Smooth muscle cell of the brain vasculature (primary cell): ENCODE measurements around the gene LLGL1.
A peak's percentile ranks its signal among the peaks of the same experiment; 100 is the strongest.

Experiments
- DNase-seq: peaks from one replicate; pipeline ENCODE4 v3.0.0-alpha.2; 2012; ENCODE audit warnings: low read depth, low spot score

The LLGL1 gene

DNA sequence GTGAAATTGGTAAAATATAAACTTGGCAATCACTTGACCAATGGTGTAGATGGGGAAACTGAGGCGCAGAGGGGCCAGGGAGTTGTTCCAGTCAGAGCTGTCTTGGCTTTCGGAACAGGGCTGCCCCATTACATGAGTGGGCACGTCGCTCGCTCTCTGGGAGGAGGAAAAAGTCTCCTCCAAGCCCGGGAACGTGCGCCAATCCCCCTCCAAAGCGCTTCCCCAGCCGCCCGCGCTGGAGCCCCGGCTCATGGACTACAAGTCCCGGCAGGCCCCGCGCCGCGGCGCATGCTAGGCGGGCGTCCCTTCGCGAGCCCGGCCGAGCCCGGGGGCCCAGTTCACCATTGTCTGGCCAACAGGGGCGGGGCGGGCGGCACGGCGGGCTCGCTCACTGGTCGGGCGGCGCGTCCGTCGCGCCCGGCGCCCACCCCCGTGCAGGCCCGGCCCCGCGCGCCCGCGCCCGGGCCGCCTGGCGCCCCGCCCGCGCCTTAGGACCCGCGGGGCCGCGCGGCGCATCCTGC is at the start of gene LLGL1:
TSS of gene LLGL1 (plus strand) at position 515 of the 521 bp plus-strand sequence. CDS start 48 bp downstream, outside the sequence.
- peak; percentile 92 for DNase-seq

DNA sequence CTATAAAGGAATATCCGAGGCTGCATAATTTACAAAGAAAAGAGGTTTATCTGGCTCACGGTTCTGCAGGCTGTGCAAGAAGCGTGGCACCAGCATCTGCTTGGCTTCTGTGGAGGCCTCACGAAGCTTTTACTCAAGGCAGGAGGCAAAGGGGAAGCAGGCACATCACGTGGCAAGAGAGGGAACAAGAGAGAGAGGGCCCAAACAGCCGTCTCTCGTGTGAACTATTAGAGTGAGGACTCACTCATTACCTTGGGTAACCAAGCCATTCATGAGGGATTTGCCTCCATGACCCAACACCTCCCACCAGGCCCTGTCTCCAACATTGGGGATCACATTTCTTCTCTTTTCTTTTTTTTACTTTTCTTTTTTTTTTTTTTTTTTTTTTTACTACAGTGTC is 49.3 kb upstream of the LLGL1 start:
- DNase-seq: no peak

DNA sequence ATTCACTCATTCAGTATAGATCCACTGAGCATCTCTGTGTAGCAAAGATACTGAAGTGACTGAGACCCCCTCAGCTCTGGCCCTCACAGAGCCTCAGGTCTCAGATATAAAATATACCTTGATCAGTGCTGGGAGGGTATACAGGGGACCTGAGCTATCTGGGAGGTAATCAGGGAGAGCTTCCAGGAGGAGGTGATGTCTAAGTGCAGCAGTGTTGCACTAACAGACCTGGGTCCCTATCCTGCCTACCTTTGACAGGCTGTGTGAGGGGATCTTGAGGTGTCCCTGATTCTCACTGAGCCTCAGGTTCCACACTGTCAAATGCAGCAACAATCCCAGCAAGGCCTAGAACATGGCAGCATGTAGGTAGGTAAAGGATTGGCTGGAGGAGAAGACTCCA is 48.3 kb upstream of the LLGL1 start:
- no peak for DNase-seq

DNA sequence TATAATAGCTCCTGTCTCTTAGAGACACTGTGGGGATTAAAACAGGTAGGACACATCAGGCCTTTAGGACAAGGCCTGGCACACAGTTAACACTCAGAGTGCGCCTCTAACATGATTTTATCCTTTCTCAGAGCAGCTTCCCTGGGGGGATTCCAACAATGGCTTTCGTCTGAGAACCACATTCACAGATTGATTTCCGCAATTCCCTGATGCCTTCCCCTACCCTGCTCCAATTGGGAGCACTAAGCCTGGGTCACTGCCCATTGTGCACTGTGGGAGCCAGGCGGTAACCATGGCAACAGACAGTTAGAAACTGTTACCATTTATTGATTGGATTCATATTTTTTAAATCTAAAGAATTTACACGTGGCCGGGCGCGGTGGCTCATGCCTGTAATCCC is 47.7 kb upstream of the LLGL1 start:
- DNase-seq: no peak

DNA sequence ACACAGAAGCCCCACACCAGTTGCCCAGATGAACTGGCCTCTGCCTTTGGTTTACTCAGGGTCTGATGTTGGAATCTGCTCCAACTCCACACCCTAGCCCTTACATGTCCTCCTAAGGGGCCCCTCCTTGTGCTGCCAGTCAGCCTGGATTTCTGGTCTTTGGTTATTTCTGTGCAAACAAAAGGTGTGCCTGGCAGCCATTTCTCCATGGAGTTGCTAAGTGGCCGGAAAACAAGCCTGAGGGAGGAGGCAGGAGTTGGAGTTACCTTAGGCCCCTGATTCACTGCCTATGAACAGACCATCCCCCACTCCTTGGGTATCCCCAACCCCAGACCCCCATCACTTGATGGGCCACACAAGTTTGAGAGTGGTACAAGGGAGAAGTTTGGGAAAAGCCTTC is 46.2 kb upstream of the LLGL1 start:
- DNase-seq: no peak

DNA sequence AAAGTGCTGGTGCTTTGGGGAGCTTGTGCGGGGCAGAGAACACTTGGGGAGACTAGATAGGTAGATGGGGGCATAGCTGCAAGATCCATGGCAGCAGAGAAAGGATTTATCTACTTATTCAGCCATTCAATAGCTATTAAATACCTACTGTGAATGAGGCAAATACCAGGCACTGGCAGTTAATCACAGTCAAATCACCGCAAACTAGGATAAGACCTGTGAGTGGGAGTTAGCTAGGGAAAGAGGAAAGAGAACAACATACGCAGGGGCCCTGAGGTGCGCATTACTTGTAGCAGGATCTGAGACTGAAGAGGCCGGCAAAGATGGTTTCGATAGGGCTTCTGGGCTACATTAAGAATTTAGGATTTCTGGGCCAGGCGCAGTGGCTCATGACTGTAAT is 45.6 kb upstream of the LLGL1 start:
- DNase-seq: no peak

DNA sequence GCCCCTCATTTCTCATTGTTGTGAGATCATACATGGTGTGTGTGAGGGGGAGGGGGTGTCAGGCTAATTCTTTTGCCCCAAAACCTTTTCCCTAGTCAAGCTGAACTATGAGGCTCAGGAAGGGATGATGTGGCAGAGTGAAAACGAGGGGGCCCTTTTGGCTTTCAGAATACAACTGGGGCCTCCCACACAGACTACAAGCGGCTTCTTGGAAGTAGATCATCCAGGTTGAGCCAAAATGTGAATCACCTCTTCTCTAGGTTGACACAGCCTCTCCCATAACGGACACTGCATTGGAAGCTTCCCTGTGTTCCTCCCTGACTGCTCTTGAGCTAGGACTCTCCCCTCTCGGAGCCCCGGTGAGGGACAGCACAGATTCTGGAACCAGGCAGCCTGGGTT is 44.1 kb upstream of the LLGL1 start:
- no peak for DNase-seq

DNA sequence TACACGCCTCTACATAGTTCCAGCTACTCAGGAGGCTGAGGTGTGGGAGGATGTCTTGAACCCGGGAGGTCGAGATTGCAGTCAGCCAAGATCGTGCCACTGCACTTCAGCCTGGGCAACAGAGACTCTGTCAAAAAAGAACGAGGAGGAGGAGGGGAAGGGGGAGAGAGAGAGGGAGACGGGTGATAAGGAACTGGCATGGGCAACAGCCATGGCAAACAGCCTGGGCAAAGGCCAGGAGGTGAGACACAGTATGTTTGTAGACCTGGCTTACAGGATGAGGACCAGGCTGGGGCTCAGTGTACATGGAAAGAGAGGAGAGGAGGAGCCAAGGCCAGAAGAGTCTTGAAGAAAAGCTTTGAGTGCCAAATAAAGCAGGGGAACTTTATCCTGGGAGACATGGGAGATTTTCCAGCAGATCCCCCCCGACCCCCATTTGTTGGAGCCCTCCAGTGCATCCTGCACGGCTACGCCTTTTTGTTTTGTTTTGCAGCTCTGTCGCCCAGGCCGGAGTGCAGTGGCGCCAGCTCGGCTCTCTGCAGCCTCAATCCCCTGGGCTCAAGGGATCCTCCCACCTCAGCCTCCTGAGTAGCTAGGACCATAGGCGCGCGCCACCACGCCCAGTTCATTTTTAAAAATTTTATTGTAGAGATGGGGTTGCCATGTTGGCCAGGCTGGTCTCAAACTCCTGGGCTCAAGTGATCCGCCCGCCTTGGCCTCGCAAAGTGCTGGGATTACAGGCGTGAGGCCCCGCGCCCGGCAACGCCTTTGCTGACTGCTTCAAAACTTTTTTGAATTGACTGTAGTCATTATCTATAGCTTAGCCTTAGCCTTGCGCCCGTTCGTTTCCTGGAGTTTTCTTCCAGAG is 43.1 kb upstream of the LLGL1 start:
- DNase-seq: no peak

DNA sequence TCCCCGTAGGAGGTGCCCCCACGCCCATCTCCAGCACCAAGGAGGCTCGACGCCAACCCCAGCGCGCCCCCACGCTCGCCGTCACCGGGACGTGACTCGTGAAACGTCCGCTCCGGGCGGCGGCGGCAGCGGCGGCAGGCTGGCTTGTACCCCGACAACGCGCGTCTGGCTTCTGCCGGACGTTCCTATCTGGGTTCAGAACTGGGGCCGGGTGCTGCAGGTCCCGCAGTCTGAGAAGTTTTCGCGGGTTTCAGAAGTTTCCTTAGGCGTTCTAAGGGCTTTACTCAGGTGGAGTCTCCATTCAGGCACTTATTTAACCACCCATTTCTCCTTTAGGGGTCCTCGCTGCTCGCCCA is 42.5 kb upstream of the LLGL1 start:
- DNase-seq: no peak

DNA sequence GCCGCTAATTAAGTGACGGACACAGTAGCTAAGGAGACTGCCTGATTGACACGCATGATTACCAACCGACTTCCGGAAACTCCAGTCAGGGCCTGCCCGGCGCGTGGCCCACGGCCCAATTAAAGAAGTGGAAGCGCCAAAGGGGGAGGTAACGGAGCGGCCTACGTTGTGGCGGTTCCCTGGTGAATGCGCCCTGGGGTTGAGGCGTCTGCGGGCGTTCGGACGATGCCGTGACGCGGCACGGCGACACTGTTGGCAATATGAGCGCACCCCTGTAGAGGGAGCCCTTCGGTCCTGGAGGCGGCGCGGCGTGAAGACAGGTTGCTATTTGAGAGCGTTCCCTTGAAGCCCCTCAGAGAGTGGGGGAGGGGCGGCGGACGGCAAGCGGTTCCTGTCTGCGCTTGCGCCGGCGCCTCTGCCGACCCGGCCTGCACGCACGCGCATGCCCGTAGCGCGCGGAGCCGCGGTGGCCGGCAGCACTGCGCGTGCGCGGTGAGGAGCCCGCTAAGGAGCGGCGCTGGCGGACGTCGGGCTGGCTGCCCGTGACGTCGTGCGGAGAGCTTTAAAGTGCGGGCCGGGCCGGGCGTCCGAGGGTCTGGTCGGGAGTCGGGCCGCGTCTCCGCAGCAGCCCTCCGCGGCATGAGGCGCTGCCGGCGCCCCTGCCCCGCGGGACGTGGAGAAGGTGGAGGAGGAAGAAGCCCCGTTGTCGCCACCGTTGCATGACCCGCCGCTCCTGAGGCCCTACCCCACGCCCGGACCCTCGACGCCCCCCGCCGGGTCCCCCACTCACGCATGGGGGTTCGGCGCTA is 41.9 kb upstream of the LLGL1 start, which contains the start of gene ALKBH5:
TSS of gene ALKBH5 (plus strand) at position 495 of the 809 bp plus-strand sequence. CDS start 416 bp downstream, outside the sequence.
- DNase-seq: peak; percentile 97

DNA sequence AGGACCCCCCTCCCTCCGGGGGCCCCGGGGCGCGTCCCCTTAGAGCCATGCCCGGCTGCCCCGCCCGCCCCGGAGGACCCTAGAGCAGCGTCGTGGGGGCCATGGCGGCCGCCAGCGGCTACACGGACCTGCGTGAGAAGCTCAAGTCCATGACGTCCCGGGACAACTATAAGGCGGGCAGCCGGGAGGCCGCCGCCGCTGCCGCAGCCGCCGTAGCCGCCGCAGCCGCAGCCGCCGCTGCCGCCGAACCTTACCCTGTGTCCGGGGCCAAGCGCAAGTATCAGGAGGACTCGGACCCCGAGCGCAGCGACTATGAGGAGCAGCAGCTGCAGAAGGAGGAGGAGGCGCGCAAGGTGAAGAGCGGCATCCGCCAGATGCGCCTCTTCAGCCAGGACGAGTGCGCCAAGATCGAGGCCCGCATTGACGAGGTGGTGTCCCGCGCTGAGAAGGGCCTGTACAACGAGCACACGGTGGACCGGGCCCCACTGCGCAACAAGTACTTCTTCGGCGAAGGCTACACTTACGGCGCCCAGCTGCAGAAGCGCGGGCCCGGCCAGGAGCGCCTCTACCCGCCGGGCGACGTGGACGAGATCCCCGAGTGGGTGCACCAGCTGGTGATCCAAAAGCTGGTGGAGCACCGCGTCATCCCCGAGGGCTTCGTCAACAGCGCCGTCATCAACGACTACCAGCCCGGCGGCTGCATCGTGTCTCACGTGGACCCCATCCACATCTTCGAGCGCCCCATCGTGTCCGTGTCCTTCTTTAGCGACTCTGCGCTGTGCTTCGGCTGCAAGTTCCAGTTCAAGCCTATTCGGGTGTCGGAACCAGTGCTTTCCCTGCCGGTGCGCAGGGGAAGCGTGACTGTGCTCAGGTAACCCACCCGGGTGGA is 41.0 kb upstream of the LLGL1 start:
- no peak for DNase-seq

DNA sequence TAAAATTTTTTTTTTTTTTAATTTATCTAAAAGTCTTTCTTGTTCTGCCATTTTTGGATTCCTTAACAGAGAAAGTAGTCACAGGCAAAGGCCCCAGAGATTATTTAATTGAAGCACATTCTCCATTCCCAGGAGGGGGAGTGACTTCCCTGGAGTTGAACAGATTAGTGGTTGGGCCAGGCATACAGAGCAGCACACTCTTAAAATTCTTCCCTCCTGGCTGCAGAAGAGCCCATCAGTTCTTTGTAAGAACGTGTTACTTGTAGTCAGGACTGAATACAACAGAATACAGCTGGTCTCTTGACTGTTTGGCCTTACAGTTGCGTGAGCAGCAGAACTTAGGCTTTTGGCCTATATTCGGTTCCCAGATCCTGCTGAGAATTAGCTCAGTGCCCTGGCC is 40.0 kb upstream of the LLGL1 start:
- DNase-seq: no peak

DNA sequence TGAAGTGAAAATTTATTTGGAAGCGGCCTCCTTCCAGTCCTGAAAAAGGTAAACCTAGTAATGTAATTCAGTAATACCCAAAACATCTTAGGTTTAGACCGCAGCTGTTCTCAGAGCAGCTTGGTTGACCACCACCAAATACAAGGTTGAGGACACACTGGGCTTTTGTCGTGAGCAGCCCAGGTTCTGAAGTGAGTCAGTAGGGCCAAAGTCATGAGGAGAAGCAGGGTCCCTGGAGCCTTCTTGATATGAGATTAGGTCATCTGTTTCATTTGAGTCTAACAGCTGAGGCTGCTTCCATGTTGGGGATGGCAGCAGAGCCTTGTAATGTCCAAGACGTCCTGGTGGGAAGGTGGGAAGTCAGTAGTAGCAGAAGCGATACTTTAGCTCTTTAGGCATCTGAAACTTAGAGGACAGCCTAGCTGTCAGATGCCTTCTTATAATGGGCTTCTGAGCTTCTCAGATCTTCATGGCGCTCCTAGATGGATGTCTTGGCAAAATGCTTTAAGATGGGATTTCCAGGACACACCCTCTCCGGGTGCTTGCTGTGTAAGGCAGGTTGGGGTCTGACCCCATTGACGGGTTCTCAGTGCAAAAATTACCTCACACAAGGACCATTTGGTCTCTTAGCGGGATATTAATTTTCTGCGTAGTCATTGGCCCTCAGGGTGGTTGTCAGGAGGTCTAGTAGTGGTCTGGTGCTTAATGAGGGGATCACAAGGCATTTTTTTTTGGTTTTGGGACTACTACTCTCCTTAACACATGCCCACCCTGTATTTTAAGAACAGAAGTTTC is 39.4 kb upstream of the LLGL1 start:
- DNase-seq: no peak

DNA sequence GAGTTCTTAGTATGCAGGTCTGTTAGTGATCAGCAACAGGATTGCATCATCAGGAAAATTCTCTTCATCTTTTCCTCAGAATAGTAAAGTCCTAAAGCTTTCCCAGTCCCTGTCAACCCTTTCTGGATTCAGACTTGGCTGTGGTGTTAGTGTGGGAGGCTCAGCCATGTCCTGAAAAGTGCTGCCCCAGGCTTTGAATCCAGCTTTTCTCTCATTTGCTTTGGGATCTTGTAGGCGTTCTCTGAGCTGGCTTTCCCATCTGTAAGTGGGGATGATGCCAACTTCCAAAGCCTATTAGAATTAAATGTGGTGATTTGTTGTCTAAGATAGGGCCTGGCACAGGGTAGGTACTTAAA is 38.8 kb upstream of the LLGL1 start:
- no peak for DNase-seq

DNA sequence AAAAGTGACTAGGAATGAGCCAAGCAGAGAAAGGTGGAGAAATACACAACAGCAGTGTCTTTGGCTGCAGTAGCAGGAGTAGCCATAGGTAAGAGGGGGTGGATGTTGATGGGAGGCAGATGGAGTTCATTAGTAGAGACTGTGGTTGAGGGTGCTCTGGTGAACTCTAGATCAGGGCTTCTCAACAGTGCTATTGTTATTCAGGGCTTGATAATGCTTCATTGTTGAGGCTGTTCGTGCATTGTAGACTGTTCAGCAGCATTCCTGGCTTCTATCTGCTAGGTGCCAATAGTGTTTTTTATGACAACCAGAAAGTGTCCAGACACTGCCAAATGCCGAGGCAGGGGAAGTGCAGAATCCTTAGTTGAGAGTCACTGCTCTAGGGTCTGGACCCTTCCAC is 38.2 kb upstream of the LLGL1 start:
- no peak for DNase-seq

DNA sequence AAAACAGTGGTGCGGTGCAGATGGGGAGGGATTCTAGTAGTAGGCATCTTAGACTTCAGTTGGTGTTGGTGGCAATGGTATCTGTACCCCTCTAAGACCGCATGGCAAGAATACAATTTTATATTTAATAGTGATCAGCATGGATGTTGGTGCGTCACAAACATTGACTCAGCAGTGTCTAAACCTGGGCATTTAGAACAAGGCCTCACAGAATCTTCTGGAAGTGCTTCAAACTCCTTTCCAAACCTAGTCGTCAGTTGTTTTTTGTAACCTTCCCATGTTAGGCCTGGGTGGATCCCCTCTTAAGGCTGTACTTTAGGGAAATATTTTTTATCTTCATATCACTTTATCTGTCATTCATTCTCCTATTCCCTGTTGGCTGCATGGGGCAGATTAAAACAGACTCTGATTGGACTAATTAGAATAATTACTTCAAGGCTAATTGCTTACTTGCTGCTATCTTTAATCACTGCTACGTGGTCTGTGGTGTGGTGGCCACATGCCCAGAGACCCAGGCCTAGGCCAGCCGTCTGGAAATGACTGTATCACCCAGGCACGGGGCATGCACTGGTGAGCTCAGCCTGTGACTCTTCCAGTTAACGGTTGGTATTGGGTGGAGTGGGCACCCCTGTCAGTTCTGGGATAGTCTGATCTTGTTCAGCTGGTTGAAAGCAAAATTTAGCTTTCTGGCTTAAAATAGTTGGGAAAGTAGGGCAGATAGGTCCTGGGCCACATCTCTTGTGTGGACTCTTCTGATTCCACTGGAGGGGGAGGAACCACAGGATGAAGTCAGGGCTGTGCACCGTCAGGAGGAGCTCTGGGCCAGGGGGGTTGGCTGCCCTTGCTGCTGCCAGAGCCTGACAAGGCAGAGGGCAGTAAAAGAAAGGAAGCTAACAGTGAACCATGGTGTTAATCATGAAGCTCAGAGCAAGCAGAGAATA is 37.3 kb upstream of the LLGL1 start:
- no peak for DNase-seq

DNA sequence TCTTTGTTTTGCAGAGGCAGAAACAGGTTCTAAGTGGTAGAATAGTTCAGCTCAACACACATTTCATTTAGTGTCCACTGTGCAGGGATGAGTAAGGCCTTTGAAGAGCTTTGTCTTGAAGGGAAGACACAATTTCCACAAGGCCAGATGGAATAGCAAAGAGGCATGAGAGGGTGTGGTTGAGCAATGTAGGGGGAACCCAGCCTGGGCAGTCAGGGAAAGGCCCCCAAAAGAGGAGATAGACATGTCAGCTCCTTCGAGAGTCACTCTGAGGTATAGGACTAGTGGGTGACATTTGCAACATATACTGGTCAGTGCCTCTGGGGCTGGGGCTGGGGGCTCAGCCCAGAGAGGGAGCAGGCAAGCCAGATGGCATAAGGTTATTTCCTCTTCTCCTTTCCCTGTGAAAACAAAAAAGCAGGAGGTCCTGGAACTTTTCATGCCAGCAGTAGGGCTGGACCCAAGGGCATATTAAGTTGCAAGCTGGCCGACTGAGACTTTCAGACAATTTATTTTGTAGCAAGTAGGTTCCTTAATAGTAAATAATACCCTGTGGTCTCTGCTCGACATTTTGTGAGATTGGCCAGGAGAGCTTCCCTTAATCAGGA is 34.7 kb upstream of the LLGL1 start:
- no peak for DNase-seq

DNA sequence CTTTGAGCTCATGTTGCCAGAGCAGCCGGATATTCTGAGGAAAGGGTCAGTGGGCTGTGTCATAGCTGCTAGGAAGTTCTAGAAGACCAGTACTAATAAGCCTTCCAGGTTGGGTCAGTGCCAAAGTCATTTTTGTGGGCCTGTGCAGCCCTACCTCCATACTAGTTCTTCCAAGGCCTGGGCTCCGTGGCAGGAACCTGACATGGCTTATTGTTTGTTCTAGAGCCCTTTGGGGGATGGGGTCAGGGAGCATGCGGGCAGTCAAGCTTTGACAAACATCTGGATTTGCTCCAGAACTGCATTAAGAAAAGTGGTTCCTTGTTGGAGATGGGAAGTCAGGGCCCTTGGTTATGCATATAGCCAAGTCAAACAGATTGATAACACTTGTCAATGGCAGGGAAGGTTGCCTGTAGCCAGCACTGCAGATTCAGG is 34.2 kb upstream of the LLGL1 start:
- DNase-seq: peak; percentile 37

DNA sequence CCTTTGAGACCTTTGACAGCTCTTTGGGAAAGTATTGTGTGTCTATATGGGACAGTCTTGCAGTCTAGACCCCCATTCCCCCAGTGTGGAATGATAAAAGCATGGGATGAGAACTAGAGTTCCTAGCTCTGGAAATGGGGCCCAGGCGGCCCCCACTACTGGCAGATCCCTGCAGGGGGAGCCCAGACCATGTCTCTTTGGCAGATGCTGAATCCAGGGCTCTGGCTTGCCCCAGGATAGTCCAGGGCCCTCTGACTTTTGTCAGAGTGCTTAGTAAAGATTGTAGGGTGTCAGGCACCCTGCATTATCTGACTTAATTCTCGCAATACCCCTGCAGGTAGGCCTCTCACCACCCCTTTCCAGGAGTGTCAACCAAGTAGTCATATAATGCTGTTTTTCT is 33.5 kb upstream of the LLGL1 start:
- DNase-seq: no peak
